Mesenchymal stem cell (in vitro differentiated cells and primary cell): ENCODE measurements around the gene AGFG1.
"Not testable (repeated sequence)": the region's sequence is repeated elsewhere in the genome, so short reads cannot be mapped to it uniquely, and the experiment has no call there.

ENCODE experiments used
- DNase-seq: peaks from one replicate; pipeline ENCODE4 v3.0.0-alpha.2; 2013
- H2AFZ ChIP-seq: one replicate; pipeline ENCODE4 v1.6.1; 2013; ENCODE audit warnings: low read depth, mild to moderate bottlenecking, control low read depth, inconsistent platforms, low read length, moderate library complexity
- H2AK5ac ChIP-seq: 2 replicates; pipeline ENCODE4 v1.6.1; 2013; ENCODE audit warnings: low read length, moderate library complexity, mild to moderate bottlenecking, inconsistent platforms; ENCODE audit not compliant: severe bottlenecking
- H2BK120ac ChIP-seq: one replicate; pipeline ENCODE4 v1.6.1; 2013; ENCODE audit warnings: low read depth, mild to moderate bottlenecking, inconsistent platforms, low read length, moderate library complexity
- H2BK12ac ChIP-seq, 2 experiments: one replicate each; pipeline ENCODE4 v1.6.1; 2013; ENCODE audit warnings: inconsistent platforms in 2 of 2, low read length in 2 of 2, mild to moderate bottlenecking in 2 of 2, moderate library complexity in 2 of 2, control low read depth in 1 of 2
- H2BK15ac ChIP-seq: one replicate; pipeline ENCODE4 v1.6.1; 2013; ENCODE audit warnings: mild to moderate bottlenecking, low read depth, inconsistent platforms; ENCODE audit not compliant: poor library complexity, severe bottlenecking
- H2BK5ac ChIP-seq: 2 replicates; pipeline ENCODE4 v1.6.1; 2013; ENCODE audit warnings: low read depth, mild to moderate bottlenecking, low read length, control low read depth, inconsistent platforms; ENCODE audit not compliant: poor library complexity, severe bottlenecking
- H3K14ac ChIP-seq, 2 experiments: one replicate each; pipeline ENCODE4 v1.6.1; 2013; ENCODE audit warnings: inconsistent platforms in 2 of 2, low read length in 2 of 2, control low read depth in 1 of 2, mild to moderate bottlenecking in 1 of 2, moderate library complexity in 1 of 2
- H3K18ac ChIP-seq, 2 experiments: one replicate each; pipeline ENCODE4 v1.6.1; 2013; ENCODE audit warnings: inconsistent platforms in 2 of 2, low read length in 2 of 2, control low read depth in 1 of 2, low read depth in 1 of 2, mild to moderate bottlenecking in 1 of 2
- H3K23ac ChIP-seq, 2 experiments: one replicate each; pipeline ENCODE4 v1.6.1; 2013; ENCODE audit warnings: inconsistent platforms in 2 of 2, low read length in 2 of 2, mild to moderate bottlenecking in 2 of 2, moderate library complexity in 2 of 2, control low read depth in 1 of 2
- H3K27ac ChIP-seq: 2 replicates; pipeline ENCODE4 v1.5.1; 2013; ENCODE audit warnings: mild to moderate bottlenecking, moderate library complexity, low read length, control low read depth, inconsistent platforms; ENCODE audit not compliant: poor library complexity, severe bottlenecking
- H3K27me3 ChIP-seq, 2 experiments: 2 replicates each; pipeline versions ENCODE4 v1.6.1 to v1.7.0; 2013; ENCODE audit warnings: low read length in 2 of 2, mild to moderate bottlenecking in 2 of 2, moderate library complexity in 2 of 2, control low read depth in 1 of 2, inconsistent platforms in 1 of 2; ENCODE audit not compliant: control insufficient read depth in 1 of 2, insufficient read depth in 1 of 2
- H3K36me3 ChIP-seq, 2 experiments: 2 replicates each; pipeline versions ENCODE4 v1.6.1 to v1.7.0; 2013; ENCODE audit warnings: low read length in 2 of 2, control low read depth in 1 of 2, inconsistent platforms in 1 of 2, low read depth in 1 of 2, mild to moderate bottlenecking in 1 of 2; ENCODE audit not compliant: insufficient read depth in 2 of 2, control insufficient read depth in 1 of 2
- H3K4ac ChIP-seq, 2 experiments: one replicate each; pipeline ENCODE4 v1.6.1; 2013; ENCODE audit warnings: inconsistent platforms in 2 of 2, low read length in 2 of 2, mild to moderate bottlenecking in 2 of 2, moderate library complexity in 2 of 2, control low read depth in 1 of 2, low read depth in 1 of 2
- H3K4me1 ChIP-seq: 2 replicates; pipeline ENCODE4 v1.6.1; 2013; ENCODE audit warnings: low read depth, low read length, control low read depth; ENCODE audit not compliant: control insufficient read depth, insufficient read depth
- H3K4me2 ChIP-seq: 2 replicates; pipeline ENCODE4 v1.6.1; 2013; ENCODE audit warnings: low read length, mild to moderate bottlenecking, inconsistent platforms; ENCODE audit not compliant: poor library complexity, severe bottlenecking
- H3K4me3 ChIP-seq, 2 experiments: 2 replicates each; pipeline versions ENCODE4 v1.5.1 to v1.7.0; 2013; ENCODE audit warnings: low read length in 2 of 2, mild to moderate bottlenecking in 2 of 2, control low read depth in 1 of 2, low read depth in 1 of 2; ENCODE audit not compliant: insufficient read depth in 1 of 2
- H3K79me1 ChIP-seq: replicated peaks from 2 replicates; pipeline ENCODE4 v1.6.1; 2013; ENCODE audit warnings: mild to moderate bottlenecking, control low read depth, low read length, inconsistent platforms; ENCODE audit not compliant: poor library complexity, severe bottlenecking
- H3K9ac ChIP-seq: 2 replicates; pipeline ENCODE4 v1.7.0; 2013; ENCODE audit warnings: mild to moderate bottlenecking, low read length, moderate library complexity
- H3K9me3 ChIP-seq: 2 replicates; pipeline ENCODE4 v1.7.0; 2013; ENCODE audit warnings: mild to moderate bottlenecking, low read length; ENCODE audit not compliant: control insufficient read depth
- H4K8ac ChIP-seq: one replicate; pipeline ENCODE4 v1.6.1; 2013; ENCODE audit warnings: inconsistent platforms, mild to moderate bottlenecking, low read length, moderate library complexity
- H4K91ac ChIP-seq: one replicate; pipeline ENCODE4 v1.6.1; 2013; ENCODE audit warnings: mild to moderate bottlenecking, low read length, inconsistent platforms
- WGBS: methylation state at CpG from one replicate; pipeline ENCODE4 v1.1.7; 2013; ENCODE audit warnings: mixed read lengths; 5-methylcytosine and 5-hydroxymethylcytosine counted together

AGFG1 gene

DNA sequence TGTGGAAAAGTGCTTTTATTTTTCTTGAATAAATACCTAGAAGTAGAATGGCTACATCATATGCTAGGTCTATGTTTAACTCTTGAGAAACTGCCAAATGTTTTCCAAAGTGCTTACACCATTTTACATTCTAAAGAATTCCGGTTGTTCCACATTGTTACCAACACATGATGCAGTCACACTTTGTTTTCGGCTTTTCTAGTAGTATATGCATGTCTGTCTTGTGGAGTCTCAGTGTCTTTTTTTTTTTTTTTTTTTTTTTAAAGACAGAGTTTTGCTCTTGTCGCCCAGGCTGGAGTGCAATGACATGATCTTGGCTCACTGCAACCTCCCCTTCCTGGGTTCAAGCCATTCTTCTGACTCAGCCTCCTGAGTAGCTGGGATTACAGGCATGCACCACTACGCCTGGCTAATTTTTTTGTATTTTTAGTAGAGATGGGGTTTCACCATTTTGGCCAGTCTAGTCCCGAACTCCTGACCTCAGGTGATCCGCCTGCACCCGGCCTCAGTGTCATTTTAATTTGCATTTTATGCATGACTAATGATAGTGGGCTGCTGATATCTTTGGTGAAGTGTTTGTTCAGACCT lies 46.4 kb downstream of the AGFG1 start:
- H3K79me1 ChIP-seq, H3K9me3 ChIP-seq, H3K23ac ChIP-seq, H3K14ac ChIP-seq, H3K18ac ChIP-seq, H4K91ac ChIP-seq, H2BK120ac ChIP-seq, H4K8ac ChIP-seq, H3K4me3 ChIP-seq, H3K4me2 ChIP-seq, H2BK15ac ChIP-seq, H3K27ac ChIP-seq, H2AK5ac ChIP-seq, H3K4ac ChIP-seq, H2AFZ ChIP-seq, H2BK5ac ChIP-seq, H3K4me1 ChIP-seq, H3K9ac ChIP-seq, H3K27me3 ChIP-seq, H2BK12ac ChIP-seq: not testable (repeated sequence)
- peaks cover 0 to 35% of the 10 kb centered on the region in 2 experiments for H3K36me3 ChIP-seq
- DNase-seq, result peak; percentile 76
- WGBS, result 67% methylated on average over 5 of the region's 7 CpGs

DNA sequence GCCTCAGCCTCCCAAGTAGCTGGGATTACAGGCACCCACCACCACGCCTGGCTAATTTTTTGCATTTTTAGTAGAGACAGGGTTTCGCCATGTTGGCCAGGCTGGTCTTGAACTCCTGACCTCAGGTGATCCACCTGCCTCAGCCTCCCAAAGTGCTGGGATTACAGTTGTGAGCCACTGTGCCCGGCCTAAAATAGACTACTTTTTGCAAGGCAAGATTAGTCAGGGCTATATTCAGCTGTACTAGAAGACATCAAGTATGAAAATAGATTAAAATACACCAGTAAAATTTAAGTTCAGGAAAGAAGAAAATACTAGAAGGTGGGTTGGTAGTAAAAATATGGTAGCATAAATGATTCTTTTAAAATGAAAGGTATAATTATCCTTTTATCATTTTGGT lies 49.2 kb downstream of the AGFG1 start:
- not testable (repeated sequence) for H3K4me1 ChIP-seq, H3K27me3 ChIP-seq, H2BK15ac ChIP-seq, H3K4me2 ChIP-seq, H2BK120ac ChIP-seq, H3K27ac ChIP-seq, H3K14ac ChIP-seq, H2BK5ac ChIP-seq, DNase-seq, H3K9me3 ChIP-seq, H2AK5ac ChIP-seq, H4K8ac ChIP-seq, H4K91ac ChIP-seq, H3K18ac ChIP-seq, H3K9ac ChIP-seq, H3K4me3 ChIP-seq, H3K4ac ChIP-seq, H2BK12ac ChIP-seq, H2AFZ ChIP-seq, H3K23ac ChIP-seq
- Histone ChIP-seq H3K36me3 (peaks cover 5 to 58% of the 10 kb centered on the region in 2 experiments), H3K79me1 (peaks cover 13% of the 10 kb centered on the region)
- 93% methylated on average over 2 of the region's 3 CpGs for WGBS

DNA sequence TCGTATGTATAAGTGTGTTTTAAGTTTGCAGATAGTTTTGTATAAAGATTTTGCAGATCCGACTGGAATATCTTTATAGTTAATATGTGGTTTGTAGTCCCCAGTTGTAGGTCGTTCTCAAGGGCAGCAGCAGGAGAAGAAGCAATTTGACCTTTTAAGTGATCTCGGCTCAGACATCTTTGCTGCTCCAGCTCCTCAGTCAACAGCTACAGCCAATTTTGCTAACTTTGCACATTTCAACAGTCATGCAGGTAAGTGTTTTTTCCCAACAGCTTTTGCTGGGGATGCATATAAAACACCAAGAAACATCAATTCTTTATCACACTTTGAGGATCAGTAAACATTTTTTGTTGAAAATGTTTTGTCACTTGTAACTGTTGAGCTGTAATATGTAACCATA lies 52.7 kb downstream of the AGFG1 start:
- peaks cover 5 to 82% of the 10 kb centered on the region in 2 experiments for H3K36me3 ChIP-seq
- H3K27ac ChIP-seq, result no peak overlapping the region
- H4K8ac ChIP-seq, result no peak overlapping the region
- no peak overlapping the region for H3K14ac ChIP-seq
- no peaks in the 10 kb centered on the region for H3K9me3 ChIP-seq
- H2BK5ac ChIP-seq, result no peak overlapping the region
- H2BK12ac ChIP-seq, result no peak overlapping the region
- peaks cover 17% of the 10 kb centered on the region for H3K79me1 ChIP-seq
- H2AK5ac ChIP-seq, result no peak overlapping the region
- no peaks in the 10 kb centered on the region for H3K27me3 ChIP-seq
- no peak overlapping the region for H4K91ac ChIP-seq
- no peak for DNase-seq
- H3K4ac ChIP-seq, result no peak overlapping the region
- H3K4me1 ChIP-seq, result no peaks in the 10 kb centered on the region
- no peak overlapping the region for H3K23ac ChIP-seq
- H2BK15ac ChIP-seq, result no peak overlapping the region
- H3K4me2 ChIP-seq, result no peak overlapping the region
- H3K9ac ChIP-seq, result no peak overlapping the region
- H2AFZ ChIP-seq, result no peak overlapping the region
- no peak overlapping the region for H3K4me3 ChIP-seq
- 94% methylated on average over 4 of the region's 4 CpGs for WGBS
- no peak overlapping the region for H3K18ac ChIP-seq
- H2BK120ac ChIP-seq, result no peak overlapping the region

DNA sequence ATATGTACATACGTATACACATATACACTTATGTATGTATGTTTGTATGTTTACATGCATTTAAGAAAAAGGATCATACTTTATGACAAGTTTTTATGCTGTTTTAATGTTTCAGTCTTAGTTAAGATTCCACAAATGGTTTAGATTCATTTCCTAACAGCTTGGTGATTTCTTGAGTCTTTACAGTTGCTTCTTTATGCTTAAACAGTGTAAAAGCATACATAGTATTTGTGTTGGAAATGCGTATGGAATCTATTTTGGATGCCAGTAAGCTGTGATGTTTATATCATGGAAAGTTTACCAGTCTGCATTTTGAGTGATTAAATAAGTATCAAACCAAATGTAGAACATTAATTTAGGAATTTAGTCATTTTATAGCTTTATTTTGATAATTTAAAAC lies 55.4 kb downstream of the AGFG1 start:
- H3K36me3 ChIP-seq, result peaks cover 5 to 87% of the 10 kb centered on the region in 2 experiments
- no peak overlapping the region for H2BK120ac ChIP-seq
- no peak overlapping the region for H3K27ac ChIP-seq
- H3K4me3 ChIP-seq, result no peak overlapping the region
- H2BK5ac ChIP-seq, result no peak overlapping the region
- no peak overlapping the region for H2BK15ac ChIP-seq
- DNase-seq, result no peak
- H3K4me2 ChIP-seq, result no peak overlapping the region
- whole genome bisulfite sequencing, result 100% methylated on average over 1 of the region's 2 CpGs
- H3K27me3 ChIP-seq, result no peaks in the 10 kb centered on the region
- no peak overlapping the region for H3K9ac ChIP-seq
- no peak overlapping the region for H3K4ac ChIP-seq
- no peak overlapping the region for H2BK12ac ChIP-seq
- no peak overlapping the region for H2AFZ ChIP-seq
- H3K23ac ChIP-seq, result no peak overlapping the region
- no peak overlapping the region for H4K91ac ChIP-seq
- H4K8ac ChIP-seq, result no peak overlapping the region
- H3K4me1 ChIP-seq, result no peaks in the 10 kb centered on the region
- no peaks in the 10 kb centered on the region for H3K9me3 ChIP-seq
- H3K79me1 ChIP-seq, result peaks cover 18% of the 10 kb centered on the region
- H3K14ac ChIP-seq, result no peak overlapping the region
- H3K18ac ChIP-seq, result no peak overlapping the region
- H2AK5ac ChIP-seq, result no peak overlapping the region
